Measurements from ENCODE around the gene PRKN.
A peak's percentile ranks its signal among the peaks of the same experiment; 100 is the strongest.

GRCh38 chr6:161498359-161498758 lies 1229.2 kb downstream of the PRKN start:
- TF ChIP-seq MYC (IDR thresholded peaks at IDR 0.05; ENCODE audit: low read depth, low read length) (no peak), POLR2A (IDR thresholded peaks at IDR 0.05; ENCODE audit: extremely low read depth, insufficient read length) (no peak), CTCF (IDR thresholded peaks at IDR 0.05; ENCODE audit: low read depth, low read length) (peak; percentile 9), MAX (IDR thresholded peaks at IDR 0.05; ENCODE audit: low read depth, low read length) (no peak)
